HG02840 (cell line): ENCODE results near the gene CFAP107.
"Not testable (repeated sequence)": the region's sequence is repeated elsewhere in the genome, so short reads cannot be mapped to it uniquely, and the experiment has no call there.

Experiments used
- ATAC-seq: cut with Tn5 transposase; IDR thresholded peaks from one replicate; pipeline ENCODE4 v1.9.1; 2021; ENCODE audit warnings: mild to moderate bottlenecking, moderate library complexity, moderate number of reproducible peaks; ENCODE audit not compliant: unreplicated experiment, low FRiP score

Gene CFAP107

GRCh38 chr1:12776801-12777557 is 31.0 kb downstream of the CFAP107 start:
- no peak for ATAC-seq

- no peak for ATAC-seq
These were observed 32.1 kb downstream of the CFAP107 start for GRCh38 chr1:12778061-12778460.

- no peak for ATAC-seq
These were observed 32.9 kb downstream of the CFAP107 start for GRCh38 chr1:12778907-12779306.

GRCh38 chr1:12781488-12781887 is 35.5 kb downstream of the CFAP107 start:
- ATAC-seq: not testable (repeated sequence)

- not testable (repeated sequence) for ATAC-seq
These were observed 37.8 kb downstream of the CFAP107 start for GRCh38 chr1:12783783-12784182.

- not testable (repeated sequence) for ATAC-seq
These were observed 38.7 kb downstream of the CFAP107 start for GRCh38 chr1:12784729-12785128.

GRCh38 chr1:12791097-12791496 is 45.1 kb downstream of the CFAP107 start, which contains the start of gene PRAMEF1:
TSS of gene PRAMEF1 (plus strand) at chr1:12791397. CDS start at chr1:12793228, 1,831 bp downstream.
- not testable (repeated sequence) for ATAC-seq

GRCh38 chr1:12798911-12799310 is 52.9 kb downstream of the CFAP107 start:
- ATAC-seq: no peak

- no peak for ATAC-seq
These were observed 53.7 kb downstream of the CFAP107 start for GRCh38 chr1:12799730-12800129.

GRCh38 chr1:12809933-12810332 is 63.9 kb downstream of the CFAP107 start:
- ATAC-seq: no peak

GRCh38 chr1:12810691-12811408 is 64.8 kb downstream of the CFAP107 start:
- ATAC-seq: no peak

GRCh38 chr1:12811409-12811784 is 65.4 kb downstream of the CFAP107 start:
- no peak for ATAC-seq
